OCI-LY1 (cell line): ENCODE results near the gene DYSF.

ENCODE experiments used
- EZH2 ChIP-seq: fragments of 200-600 bp; sonication (generic), shearing (Covaris generic); IDR thresholded peaks from 2 replicates; pipeline ENCODE4 v1.8.0; 2017; ENCODE audit warnings: borderline replicate concordance, mixed run types, mild to moderate bottlenecking, antibody characterized with exemption, low read length, moderate library complexity, mixed read lengths
- TF ChIP-seq, protein P1 (sequence below): fragments of 200-600 bp; sonication (generic), shearing (Covaris generic); IDR thresholded peaks from 2 replicates; pipeline ENCODE4 v1.5.1; 2017; ENCODE audit warnings: mild to moderate bottlenecking, antibody characterized with exemption, low read length, moderate library complexity, mixed read lengths

DNA sequence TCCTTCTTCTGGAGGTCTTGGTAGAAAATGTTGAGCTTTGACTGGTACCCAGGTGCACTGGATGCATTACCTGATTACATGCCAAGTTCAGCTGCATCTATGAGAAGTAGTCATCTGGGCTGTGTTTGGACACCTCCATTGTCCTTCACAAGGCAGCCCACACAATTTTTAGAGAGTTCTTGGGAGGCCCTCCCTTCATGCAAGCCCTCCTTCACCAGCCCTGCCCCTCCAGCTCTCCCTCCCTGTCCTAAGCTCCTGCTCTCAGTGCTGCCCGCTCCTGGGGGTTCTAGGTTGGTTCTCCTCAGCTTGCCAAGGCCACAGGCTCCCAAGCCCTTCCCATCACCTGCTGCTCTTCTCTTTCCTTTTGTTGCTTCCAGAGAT, 148.7 kb downstream of the DYSF start:
- TF ChIP-seq, protein P1, sequence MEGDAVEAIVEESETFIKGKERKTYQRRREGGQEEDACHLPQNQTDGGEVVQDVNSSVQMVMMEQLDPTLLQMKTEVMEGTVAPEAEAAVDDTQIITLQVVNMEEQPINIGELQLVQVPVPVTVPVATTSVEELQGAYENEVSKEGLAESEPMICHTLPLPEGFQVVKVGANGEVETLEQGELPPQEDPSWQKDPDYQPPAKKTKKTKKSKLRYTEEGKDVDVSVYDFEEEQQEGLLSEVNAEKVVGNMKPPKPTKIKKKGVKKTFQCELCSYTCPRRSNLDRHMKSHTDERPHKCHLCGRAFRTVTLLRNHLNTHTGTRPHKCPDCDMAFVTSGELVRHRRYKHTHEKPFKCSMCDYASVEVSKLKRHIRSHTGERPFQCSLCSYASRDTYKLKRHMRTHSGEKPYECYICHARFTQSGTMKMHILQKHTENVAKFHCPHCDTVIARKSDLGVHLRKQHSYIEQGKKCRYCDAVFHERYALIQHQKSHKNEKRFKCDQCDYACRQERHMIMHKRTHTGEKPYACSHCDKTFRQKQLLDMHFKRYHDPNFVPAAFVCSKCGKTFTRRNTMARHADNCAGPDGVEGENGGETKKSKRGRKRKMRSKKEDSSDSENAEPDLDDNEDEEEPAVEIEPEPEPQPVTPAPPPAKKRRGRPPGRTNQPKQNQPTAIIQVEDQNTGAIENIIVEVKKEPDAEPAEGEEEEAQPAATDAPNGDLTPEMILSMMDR = no peak
- no peak for TF ChIP-seq EZH2
